SK-N-MC (cell line): ENCODE results near the gene ELAVL3.
"Not testable (repeated sequence)": the region's sequence is repeated elsewhere in the genome, so short reads cannot be mapped to it uniquely, and the experiment has no call there.

Source experiments
- DNase-seq: peaks from one replicate; pipeline ENCODE4 v3.0.0-alpha.2; 2011; ENCODE audit warnings: low read depth, low spot score
- H3K27ac ChIP-seq: fragments of 200-600 bp; sonication (generic); 2 replicates; pipeline ENCODE4 v1.5.1; 2016; ENCODE audit warnings: mixed run types
- H3K36me3 ChIP-seq: fragments of 200-600 bp; sonication (generic); 2 replicates; pipeline ENCODE4 v1.6.1; 2017; ENCODE audit warnings: antibody characterized with exemption, low read length, mixed read lengths; ENCODE audit not compliant: insufficient read depth
- H3K4me3 ChIP-seq: fragments of 200-600 bp; sonication (generic); 2 replicates; pipeline ENCODE4 v1.5.1; 2016
- H3K9ac ChIP-seq: fragments of 200-600 bp; sonication (generic); 2 replicates; pipeline ENCODE4 v1.8.0; 2017; ENCODE audit warnings: mixed run types, mixed read lengths; ENCODE audit not compliant: insufficient read length
- H3K9me3 ChIP-seq: fragments of 200-600 bp; sonication (generic); 2 replicates; pipeline ENCODE4 v1.6.1; 2017; ENCODE audit warnings: low read depth, mild to moderate bottlenecking, antibody characterized with exemption, low read length, moderate library complexity, mixed read lengths
- EZH2 ChIP-seq: fragments of 200-600 bp; sonication (generic); IDR thresholded peaks from one replicate; pipeline ENCODE4 v1.6.1; 2017; ENCODE audit warnings: antibody characterized with exemption
- FOXP2 ChIP-seq: optimal IDR thresholded peaks from 2 replicates; pipeline ENCODE3; 2011; ENCODE audit warnings: mild to moderate bottlenecking, moderate library complexity; ENCODE audit not compliant: insufficient read depth; ENCODE audit errors: extremely low read length, control extremely low read depth
- POLR2AphosphoS5 ChIP-seq: IDR thresholded peaks from 2 replicates; pipeline ENCODE4 v1.6.1; 2012; ENCODE audit warnings: mild to moderate bottlenecking, low read depth, low read length, borderline replicate concordance

ELAVL3 gene

GRCh38 chr19:11465600-11465999 is 15.2 kb downstream of the ELAVL3 start:
- Histone ChIP-seq H3K27ac (no peak overlapping the region), H3K36me3 (no peaks in the 10 kb centered on the region), H3K9me3 (no peaks in the 10 kb centered on the region), H3K9ac (no peak overlapping the region), H3K4me3 (no peak overlapping the region)
- DNase-seq: no peak
- no peak for TF ChIP-seq FOXP2
- no peak for TF ChIP-seq EZH2
- TF ChIP-seq POLR2AphosphoS5: no peak

GRCh38 chr19:11464333-11465265 is 16.2 kb downstream of the ELAVL3 start:
- no peaks in the 10 kb centered on the region for H3K36me3 ChIP-seq
- H3K9ac ChIP-seq: no peak overlapping the region
- no peak overlapping the region for H3K27ac ChIP-seq
- H3K9me3 ChIP-seq: no peaks in the 10 kb centered on the region
- no peak for TF ChIP-seq FOXP2
- no peak for TF ChIP-seq POLR2AphosphoS5
- no peak for TF ChIP-seq EZH2
- H3K4me3 ChIP-seq: no peak overlapping the region
- DNase-seq: no peak

GRCh38 chr19:11463391-11463790 is 17.5 kb downstream of the ELAVL3 start:
- DNase-seq: no peak
- Histone ChIP-seq H3K9me3 (no peaks in the 10 kb centered on the region), H3K36me3 (no peaks in the 10 kb centered on the region), H3K27ac (no peak overlapping the region), H3K9ac (no peak overlapping the region), H3K4me3 (no peak overlapping the region)
- TF ChIP-seq POLR2AphosphoS5 (no peak), FOXP2 (no peak), EZH2 (no peak)

GRCh38 chr19:11461453-11461852 is 19.4 kb downstream of the ELAVL3 start:
- no peaks in the 10 kb centered on the region for H3K9me3 ChIP-seq
- H3K36me3 ChIP-seq: no peaks in the 10 kb centered on the region
- TF ChIP-seq FOXP2: no peak
- no peak for TF ChIP-seq EZH2
- TF ChIP-seq POLR2AphosphoS5: no peak
- DNase-seq: no peak
- H3K9ac ChIP-seq: no peak overlapping the region
- H3K4me3 ChIP-seq: no peak overlapping the region
- H3K27ac ChIP-seq: no peak overlapping the region

GRCh38 chr19:11460207-11460606 is 20.6 kb downstream of the ELAVL3 start:
- no peak for DNase-seq
- Histone ChIP-seq H3K4me3 (no peak overlapping the region), H3K27ac (no peak overlapping the region), H3K9me3 (no peaks in the 10 kb centered on the region), H3K9ac (no peak overlapping the region), H3K36me3 (no peaks in the 10 kb centered on the region)
- TF ChIP-seq POLR2AphosphoS5: no peak
- no peak for TF ChIP-seq FOXP2
- TF ChIP-seq EZH2: no peak

GRCh38 chr19:11458912-11459311 is 21.9 kb downstream of the ELAVL3 start:
- not testable (repeated sequence) for H3K27ac ChIP-seq, H3K9ac ChIP-seq, H3K9me3 ChIP-seq, DNase-seq, H3K4me3 ChIP-seq, H3K36me3 ChIP-seq

GRCh38 chr19:11458236-11458900 is 22.5 kb downstream of the ELAVL3 start:
- H3K4me3 ChIP-seq: no peak overlapping the region
- no peaks in the 10 kb centered on the region for H3K9me3 ChIP-seq
- H3K27ac ChIP-seq: no peak overlapping the region
- no peaks in the 10 kb centered on the region for H3K36me3 ChIP-seq
- DNase-seq: no peak
- H3K9ac ChIP-seq: no peak overlapping the region
- no peak for TF ChIP-seq EZH2
- TF ChIP-seq POLR2AphosphoS5: no peak
- no peak for TF ChIP-seq FOXP2

GRCh38 chr19:11457831-11458230 is 23.0 kb downstream of the ELAVL3 start:
- H3K9ac ChIP-seq: no peak overlapping the region
- no peaks in the 10 kb centered on the region for H3K9me3 ChIP-seq
- DNase-seq: no peak
- no peak overlapping the region for H3K27ac ChIP-seq
- H3K4me3 ChIP-seq: no peak overlapping the region
- no peaks in the 10 kb centered on the region for H3K36me3 ChIP-seq
- no peak for TF ChIP-seq POLR2AphosphoS5
- no peak for TF ChIP-seq FOXP2
- no peak for TF ChIP-seq EZH2
